GM13976 (cell line): ENCODE measurements around the gene WDR20.

Experiments
- DNase-seq: peaks from one replicate; pipeline ENCODE4 v3.0.0; 2012; ENCODE audit warnings: low spot score
- in situ Hi-C: fragments of 300-500 bp; cut with MboI; formaldehyde crosslinking; loops from one replicate; pipeline ENCODE4 v1.12.0; 2022; ENCODE audit warnings: low sequenced_read_pairs, mixed read lengths, inconsistent platforms; ENCODE audit not compliant: unreplicated experiment
- TF ChIP-seq, protein P1 (sequence below): IDR thresholded peaks from 2 replicates; pipeline ENCODE4 v1.5.1; 2012; ENCODE audit warnings: borderline replicate concordance, mild to moderate bottlenecking; ENCODE audit not compliant: insufficient read depth; ENCODE audit errors: extremely low read depth, missing control alignments, control extremely low read depth

Gene WDR20

DNA sequence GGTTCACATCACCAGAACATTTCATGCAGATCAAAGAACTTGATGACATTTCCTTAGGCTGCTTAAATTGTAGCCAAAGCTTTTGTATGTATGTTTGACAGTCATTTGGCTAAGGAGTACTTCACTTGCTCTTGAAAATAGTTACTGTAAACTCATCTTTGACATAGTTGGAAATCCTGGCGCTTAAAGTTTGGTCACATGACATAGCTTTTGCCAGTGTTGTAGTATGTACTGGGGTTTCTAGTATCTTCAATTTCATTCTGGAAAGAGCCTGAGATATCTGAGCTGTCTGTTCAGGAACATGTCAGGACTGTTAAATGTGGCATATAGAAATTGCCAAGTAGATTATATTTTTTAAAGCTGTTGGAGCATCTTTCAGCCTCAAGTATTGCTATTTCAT lies 55.7 kb downstream of the WDR20 start:
- in situ Hi-C loops = no loop called here
- TF ChIP-seq, protein P1, sequence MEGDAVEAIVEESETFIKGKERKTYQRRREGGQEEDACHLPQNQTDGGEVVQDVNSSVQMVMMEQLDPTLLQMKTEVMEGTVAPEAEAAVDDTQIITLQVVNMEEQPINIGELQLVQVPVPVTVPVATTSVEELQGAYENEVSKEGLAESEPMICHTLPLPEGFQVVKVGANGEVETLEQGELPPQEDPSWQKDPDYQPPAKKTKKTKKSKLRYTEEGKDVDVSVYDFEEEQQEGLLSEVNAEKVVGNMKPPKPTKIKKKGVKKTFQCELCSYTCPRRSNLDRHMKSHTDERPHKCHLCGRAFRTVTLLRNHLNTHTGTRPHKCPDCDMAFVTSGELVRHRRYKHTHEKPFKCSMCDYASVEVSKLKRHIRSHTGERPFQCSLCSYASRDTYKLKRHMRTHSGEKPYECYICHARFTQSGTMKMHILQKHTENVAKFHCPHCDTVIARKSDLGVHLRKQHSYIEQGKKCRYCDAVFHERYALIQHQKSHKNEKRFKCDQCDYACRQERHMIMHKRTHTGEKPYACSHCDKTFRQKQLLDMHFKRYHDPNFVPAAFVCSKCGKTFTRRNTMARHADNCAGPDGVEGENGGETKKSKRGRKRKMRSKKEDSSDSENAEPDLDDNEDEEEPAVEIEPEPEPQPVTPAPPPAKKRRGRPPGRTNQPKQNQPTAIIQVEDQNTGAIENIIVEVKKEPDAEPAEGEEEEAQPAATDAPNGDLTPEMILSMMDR = no peak
- DNase-seq = no peak

DNA sequence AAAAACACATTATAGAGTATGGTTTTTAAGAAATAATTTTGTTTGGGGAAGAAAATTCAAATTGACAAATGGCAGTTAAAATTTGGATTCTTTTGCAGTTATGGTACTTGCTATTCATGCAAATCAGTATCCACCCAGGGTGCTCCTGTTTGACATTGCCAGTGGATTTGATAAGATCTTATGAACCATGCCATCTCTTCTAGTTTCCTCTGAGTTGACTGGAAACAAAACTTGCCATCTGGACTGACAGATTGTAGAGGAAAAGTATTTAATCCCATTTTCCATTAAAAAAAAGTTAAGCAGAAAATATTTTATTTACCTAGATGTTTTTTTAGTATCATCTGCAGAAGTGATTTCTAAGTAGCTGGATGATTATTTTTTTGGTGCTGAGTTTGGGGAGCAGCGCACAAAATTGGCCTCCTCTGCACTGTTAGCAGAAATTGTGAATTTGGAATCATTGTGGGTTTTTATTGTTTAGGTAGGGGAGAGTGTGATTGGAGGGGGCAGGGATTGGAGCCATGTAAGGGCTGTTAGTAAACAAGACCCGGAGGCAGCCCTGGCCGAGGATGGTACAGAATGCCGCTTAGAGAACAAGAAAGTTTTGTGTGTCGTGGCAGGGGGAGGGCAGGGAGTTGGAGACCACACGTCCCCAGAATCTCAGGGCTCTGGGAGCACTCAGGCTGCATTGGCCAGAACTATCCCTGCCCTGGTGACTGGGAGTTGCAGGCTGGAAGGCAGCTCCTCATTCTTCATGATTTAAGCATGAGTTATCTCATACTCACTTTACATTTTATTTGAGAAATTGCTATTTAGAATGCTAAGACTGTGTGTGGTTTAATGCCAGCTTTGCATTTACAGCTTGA lies 56.6 kb downstream of the WDR20 start:
- no peak for DNase-seq
- in situ Hi-C loops = no loop called here
- TF ChIP-seq, protein P1 = no peak

DNA sequence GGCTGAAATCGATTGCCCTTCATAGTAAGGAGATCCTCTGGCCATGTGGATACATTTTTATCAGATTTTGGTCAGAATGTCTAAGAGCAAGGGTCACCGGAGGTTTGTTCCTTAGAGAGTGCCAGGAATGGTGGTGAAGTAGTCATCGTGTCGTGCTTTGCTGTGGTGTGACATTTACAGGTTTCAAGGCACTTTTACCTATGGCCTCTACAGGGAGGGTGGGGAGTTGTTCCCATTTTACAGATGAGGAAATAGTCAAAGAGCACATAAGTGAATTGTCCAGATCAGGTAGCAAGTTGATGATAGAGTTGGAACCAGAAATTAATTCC lies 57.2 kb downstream of the WDR20 start:
- no peak for DNase-seq
- in situ Hi-C loops = no loop called here
- TF ChIP-seq, protein P1 = no peak

DNA sequence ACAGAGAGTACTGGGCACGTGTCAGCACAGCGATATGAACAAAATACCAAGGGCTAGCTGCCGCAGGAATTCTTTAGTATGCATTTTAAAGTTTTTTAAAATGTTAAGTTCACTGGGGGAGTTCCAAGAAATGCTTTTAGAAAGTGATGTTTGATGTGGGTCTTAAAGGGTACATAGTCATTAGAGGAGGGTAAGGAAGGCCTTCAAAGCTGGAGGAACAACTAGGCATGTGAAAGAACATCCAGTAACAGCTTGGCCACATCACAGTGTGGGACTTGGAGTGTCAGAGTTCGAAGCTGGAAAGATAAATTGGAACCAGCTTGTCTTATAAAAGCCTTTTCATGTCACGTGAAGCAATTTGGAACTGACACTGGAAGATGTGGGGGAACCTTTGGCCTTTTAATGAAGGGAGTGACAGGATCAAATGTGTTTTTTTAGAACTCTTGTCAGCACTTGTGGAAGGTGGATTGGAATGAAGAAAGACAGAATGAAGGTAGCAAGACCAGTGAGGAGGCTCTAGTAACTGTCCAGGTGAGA lies 57.7 kb downstream of the WDR20 start:
- TF ChIP-seq, protein P1 = no peak
- no peak for DNase-seq
- in situ Hi-C loops = no loop called here

DNA sequence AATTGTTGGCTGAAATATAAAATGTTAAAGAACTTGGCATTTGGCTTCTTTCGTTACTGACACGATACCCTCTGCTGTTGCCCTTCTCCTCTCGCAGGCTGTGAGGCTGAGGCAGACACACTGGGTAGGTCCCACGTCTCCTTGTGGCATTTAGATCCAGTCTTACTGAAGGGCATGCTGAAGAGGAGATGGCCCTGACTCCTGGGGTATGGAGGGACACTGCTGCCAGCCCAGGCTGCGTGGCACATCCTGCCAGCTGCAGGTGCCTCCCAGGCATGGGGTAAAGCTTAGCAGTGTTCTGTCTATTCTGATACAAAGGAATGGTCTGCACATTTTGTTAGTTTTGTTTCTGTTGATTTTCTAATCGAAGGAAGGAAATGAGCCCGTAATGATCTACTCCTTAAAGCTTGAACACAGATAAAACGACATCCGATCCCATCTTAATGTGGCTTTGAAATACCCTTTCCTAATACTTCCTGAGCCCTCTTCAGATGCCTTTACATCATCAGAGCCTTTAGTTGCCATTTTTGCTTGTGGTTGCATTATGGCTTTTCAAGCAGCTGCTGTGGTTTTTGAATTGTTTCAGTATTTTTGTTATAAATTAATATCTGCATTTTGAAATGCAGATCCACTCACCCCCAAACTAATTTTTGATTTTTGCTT lies 61.1 kb downstream of the WDR20 start:
- in situ Hi-C loops = no loop called here
- no peak for DNase-seq

DNA sequence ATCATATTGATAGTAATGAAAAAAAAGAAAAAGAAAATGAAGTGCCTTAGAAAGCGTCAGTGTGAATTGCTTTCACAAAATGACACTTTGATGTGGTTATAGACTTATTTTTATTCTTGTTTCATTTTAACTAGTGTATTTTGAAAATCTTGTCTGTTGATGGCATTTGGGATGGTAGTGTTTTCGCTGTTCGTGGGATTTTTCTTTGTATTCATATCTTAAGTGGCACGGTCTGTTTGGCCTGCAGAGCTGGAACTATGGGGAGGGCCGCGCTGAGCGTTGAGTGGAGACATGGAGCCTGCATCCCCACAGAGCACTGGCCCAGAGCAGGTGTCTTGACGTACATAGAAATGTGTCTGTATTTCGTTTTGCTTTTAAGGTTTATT lies 61.6 kb downstream of the WDR20 start:
- DNase-seq = no peak
- in situ Hi-C loops = no loop called here
- TF ChIP-seq, protein P1 = no peak

More for the DNA sequence above, 61.1 kb downstream of the WDR20 start:
- TF ChIP-seq, protein P1 = no peak
